GM19099 (cell line): ENCODE results near the gene BCL2L1.

Source experiments
- POLR2A ChIP-seq: IDR thresholded peaks from 3 replicates; pipeline ENCODE4 v1.6.1; 2011; ENCODE audit warnings: low read depth; ENCODE audit not compliant: insufficient read length; ENCODE audit errors: extremely low read depth

Gene BCL2L1

DNA sequence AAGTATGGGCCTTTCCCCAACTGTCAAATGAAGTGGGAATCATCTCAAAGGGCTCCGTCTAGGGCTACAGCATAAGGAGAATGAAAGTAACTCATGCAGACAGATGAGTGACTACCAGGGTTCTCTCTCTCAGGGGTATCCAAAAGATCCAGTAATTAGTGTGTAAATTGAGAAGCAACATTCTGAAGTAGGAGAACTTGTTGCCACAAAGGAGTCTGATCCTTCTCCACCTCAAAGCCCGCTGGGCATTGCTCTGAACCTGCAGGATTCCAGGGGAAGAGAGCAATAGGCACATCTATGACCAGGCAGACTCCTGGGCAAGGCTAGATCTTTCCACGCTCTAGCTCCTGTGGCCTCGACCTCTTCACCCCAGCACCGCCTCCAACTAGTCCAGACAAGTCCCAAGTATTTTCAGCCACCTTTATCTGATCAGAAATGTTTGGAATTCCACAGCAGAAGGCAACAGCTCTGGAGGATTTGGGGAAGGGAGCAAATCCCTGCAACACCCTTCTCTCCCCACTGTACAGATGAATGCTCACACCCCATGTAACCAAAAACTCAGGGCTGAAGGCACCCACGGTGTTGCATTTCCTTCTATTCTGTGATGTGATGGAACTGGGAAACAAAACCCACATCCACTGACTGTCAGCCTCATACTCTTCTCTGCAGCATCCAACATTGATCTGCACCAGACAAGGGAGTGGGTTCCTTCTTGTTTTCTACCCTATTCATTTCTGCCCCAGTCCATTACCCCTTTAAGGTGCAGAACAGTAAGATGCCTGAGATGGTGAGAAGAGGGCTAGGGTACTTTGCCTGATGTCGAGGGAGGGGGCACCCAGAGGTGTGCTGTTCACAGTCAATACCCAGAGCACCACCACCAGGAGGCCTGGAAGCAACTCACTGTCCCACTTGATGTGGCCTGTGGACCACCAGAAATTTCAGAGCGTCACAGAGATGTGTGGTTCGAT lies 44.0 kb downstream of the BCL2L1 start:
- no peak for TF ChIP-seq POLR2A

DNA sequence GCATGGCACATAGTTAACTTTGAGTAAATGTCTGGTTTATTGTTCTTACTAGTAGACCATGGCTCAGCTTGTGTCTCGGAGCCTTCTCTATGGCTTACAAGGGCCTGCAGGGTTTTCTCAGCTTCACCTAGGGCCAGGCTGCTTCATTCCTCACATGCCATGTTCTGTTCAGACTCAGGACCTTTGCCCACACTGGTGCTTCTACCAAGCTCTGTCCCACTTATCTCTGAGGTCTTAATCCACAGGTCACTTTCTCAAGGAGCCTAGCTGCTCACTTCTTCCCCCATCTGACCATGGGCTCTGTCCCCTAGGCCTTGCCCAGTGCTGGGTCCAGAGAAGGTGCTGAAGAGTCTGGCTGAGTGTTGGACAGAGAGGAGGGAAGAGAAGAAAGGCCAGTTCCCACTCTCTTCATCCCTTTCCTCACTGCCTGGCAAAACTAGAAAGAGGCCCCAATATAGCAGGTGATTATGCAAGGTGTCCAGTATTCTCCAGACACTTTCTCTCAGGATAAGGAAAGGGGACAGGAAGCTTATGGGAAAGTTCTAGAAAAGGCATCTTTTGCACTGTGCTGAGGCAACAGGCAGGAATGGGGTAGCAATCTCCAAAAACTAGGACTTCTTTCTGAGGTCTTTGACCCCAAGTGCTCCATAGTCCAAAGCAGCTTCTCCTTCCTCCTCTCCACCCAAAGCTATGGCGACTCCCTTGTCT lies 45.0 kb downstream of the BCL2L1 start:
- no peak for TF ChIP-seq POLR2A

DNA sequence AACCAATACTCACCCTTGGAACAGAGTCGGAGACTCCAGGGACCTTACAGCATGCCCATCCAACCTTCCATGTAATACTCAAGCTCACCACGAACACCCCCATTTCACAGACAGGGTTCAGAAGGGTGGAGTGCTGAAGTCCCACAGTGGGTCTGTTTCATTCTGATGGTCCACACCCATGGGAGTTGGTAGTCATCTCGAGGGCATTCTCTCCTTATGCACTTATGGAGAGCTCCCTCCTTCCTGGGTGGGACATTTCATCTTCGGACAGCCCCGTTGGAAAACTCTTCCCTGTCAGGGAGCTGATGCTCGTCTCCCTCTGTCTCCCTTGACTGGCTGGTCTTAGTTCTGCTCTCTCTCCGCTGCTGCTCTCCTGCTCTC lies 46.1 kb downstream of the BCL2L1 start:
- TF ChIP-seq POLR2A, result no peak

DNA sequence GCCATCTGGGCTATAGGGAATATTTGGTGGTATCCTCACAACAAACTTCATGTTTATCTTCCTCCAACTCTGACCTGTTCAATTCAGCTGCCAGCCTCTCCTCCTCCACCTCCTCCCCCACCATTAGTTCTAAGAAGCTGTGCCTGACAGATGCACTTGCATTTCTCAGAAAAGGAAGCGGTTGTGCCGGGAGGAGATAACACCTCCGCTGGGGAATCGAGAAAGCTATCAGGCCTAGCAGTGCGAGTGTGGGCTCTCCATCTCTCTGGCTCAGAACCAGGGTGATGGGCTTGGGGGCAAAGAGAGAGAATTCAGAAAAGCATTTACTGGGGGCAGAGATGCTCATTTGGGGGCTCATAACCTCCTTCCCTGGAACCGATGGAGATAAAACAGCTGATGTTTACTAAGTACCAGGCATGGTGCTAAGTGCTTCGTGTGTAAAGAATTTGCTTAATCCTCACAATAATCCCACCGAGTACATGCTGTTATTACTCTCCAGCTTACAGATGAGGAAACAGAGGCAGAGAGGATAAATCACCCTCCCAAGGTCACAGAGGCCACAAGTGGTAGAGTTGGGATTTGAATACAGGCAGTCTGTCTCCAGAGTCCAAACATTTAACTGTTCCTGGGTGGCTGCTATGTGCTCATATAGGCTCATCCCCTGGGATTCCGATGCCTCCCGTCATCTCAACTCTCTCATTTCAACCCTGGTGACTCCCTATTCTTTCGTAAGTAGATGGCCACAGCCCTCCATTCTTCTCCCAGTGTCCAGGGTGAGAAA lies 46.6 kb downstream of the BCL2L1 start:
- no peak for TF ChIP-seq POLR2A

DNA sequence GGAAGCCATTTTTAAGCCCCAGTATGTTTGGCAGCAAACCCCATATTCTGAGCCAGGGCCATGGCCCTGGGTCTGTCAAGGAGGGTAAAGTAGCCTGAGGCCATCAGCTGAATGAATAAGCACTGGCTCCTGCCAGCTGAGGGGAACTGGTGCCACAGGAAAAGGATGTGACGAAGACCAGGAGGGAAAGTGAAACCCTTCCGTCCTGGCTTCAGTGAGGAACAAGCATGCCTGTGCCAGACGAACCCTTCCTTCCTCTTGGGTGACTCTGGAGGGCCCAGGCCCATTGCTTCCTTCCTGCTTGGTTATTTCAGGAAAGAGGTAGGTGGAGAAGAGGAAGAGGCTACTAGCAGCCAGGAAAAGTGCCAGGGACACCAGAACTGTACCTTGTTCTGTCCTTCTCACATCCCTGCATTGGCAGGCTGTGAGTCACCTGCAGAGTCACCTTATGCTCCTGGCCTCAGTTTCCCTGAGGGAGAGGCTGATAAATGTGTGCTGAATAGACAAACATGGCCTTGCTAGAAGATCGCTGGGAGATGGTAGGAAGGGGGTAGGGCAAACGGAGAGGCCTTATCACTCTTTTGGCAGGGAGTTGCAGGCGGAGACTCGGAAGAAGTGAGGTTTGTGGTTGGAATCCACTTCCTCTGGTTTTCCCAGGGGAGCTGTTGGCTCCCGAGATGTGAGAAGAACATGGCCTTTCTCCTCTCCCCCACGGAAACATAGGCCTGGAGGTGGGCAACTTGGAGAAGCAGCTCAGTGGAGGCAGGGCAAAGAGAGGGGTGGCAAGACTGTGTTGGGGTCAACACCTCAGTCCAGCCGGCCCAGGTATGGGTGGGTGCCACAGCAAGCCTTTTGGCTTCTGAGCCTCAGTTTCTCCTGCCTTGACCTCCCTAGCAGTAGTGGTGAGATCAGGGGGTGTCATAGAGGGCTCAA lies 47.5 kb downstream of the BCL2L1 start:
- peak; percentile 46 for TF ChIP-seq POLR2A

DNA sequence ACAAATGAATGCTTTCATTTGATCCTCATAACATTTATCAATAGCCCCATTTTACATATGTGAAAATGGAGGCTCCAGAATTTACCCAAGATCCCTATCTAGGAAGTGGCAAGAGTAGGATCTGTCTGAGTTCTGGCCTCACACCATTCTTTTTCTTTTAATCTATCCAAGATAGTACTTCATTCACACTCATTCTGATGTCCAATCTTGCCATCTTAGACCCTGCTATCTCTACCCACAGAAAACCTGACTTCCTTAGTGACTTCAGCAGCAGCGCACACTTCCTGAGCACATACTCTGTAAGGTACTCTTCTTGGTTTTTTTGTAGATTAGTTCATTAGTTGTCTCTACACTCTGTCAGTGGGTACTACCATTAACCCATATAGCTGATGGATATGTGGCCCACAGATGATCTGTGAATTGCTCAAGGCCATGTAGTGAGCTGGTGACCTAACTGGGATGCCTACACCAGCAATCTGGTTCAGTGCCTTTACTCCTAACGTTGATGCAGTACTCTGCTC lies 48.7 kb downstream of the BCL2L1 start:
- TF ChIP-seq POLR2A, result no peak

DNA sequence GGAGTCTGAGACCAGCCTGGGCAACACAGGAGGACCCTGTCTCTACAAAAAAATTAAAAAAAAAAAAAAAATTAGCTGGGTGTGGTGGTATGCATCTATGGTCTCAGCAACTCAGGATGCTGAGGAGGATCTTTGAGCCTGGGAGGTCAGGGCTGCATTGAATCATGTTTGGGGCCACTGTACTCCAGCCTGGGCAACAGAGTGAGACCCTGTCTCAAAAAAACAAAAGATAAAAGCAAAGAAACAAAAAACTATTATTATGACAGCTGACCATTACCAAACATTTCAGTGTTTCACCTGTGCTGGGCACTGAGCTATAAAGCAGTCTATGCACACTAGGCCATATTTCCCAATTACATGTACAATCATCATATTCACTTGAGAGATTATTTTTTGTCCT lies 49.2 kb downstream of the BCL2L1 start:
- TF ChIP-seq POLR2A, result no peak

DNA sequence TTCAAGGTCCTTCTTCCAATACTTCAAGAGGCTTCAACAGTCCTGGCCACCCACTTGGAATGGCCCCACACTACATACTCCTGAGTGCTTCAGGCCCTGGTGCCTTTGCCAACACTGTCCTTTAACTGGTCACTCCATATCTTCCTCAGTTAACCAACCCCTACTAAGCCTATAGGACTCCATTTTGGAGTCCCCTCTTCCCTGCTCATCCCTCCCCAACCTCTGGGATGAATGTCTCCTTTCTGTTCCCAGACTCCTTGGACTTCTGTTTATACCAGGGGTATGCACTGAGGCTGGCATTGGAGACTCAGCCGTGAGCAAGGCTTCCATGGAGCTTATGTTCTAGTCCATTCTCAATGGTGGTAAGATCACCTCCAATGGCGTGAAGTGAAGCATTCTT lies 51.3 kb downstream of the BCL2L1 start:
- no peak for TF ChIP-seq POLR2A

DNA sequence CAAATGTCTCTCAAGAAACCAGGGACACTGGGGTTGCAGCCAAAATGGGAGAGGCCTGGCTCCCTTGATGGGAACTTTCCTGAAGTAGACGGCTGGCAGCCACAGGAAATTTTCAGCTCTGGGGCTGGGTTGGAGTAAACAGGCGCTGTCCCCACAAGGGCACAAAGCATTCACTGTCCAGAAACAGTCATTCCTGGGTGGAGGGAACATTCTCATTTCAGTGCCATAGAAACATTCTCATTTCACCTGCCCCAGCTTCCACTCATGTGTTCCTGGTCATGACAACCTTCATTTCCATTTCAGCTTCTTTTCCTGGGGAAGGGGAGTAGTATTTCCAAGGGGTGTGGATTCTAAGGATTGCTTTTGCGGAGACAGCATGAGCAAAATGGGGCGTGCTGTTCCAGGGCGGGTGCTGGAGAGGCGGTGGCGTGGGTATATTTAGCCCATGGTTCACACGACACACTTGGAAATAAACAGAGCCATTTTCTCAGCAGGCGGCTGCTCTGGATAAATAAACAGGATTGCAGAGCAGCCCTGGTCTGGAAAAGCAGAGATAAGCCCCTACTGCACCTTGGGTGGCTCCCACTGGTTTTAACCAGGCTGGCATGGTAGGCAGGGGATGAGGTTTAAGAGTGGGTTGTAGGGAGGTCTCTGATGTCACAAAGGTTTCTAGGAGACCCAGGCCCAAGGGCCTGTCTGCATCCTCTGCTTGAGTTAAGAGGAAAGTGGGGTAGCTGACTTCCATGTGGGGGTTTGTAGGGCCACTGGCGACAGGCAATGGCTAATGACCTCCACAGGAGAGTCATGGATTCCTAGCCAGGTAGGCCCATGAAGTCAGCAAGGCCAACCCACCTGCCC lies 52.1 kb downstream of the BCL2L1 start:
- TF ChIP-seq POLR2A, result no peak

DNA sequence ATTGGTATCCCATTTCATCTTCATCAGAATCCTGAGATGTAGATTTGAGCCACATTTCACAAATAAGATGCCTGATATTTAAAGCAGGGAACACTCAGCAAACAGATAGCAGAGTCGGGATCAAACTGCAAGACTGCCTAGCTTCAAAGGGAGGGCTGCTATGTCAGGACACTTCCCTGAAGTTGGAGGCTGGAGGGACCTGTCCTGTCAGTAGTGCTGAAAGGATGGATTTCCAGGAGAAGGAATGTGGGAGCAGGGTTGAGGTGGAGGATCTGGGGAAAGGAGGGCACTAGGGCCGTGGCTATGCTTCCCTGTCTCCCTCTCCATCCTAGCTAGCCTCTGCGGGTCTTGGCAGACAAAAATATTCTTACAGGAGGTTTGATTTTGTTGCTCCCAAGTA lies 52.8 kb downstream of the BCL2L1 start:
- TF ChIP-seq POLR2A, result no peak

DNA sequence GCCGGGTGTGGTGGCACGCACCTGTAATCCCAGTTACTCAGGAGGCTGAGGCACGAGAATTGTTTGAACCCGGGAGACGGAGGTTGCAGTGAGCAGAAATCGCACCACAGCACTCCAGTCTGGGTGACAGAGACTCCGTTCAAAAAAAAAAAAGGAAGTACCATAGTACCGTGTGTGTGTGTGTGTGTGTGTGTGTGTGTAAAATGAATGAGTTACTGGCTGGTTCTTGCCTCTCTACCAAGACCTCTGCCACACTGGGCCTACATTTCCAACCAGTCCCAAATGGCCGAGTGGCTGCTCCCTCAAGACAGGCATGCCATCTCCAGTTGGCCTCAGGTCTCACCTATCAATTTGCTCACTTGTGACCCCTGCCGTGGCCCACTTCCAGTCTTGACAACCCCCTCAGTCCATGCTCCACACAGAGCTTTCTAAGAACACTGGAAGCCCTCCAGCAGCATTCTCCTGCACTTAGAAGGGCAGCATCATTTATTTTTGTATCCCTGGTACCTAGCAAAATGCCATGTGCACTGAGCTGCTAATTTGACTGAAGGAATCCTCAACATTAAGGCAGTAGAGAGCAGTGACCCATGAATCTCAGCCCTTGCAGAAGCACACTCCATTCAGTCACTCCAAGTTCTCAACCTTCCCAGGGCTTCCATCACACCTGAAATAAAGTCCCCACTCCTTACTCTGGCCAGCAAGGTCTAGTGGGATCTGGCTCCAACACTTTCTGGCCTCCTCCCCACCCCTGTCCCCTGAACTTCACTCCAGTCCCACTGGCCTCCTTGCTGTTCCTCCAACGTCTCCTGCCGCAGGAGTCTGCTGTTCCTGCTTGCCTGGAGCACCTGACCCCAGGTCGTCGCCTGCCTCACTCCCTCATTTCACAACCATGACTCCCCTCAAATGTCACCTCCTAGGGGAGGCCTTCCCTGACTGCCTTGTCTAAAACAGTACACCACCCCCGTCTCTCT lies 55.1 kb downstream of the BCL2L1 start:
- no peak for TF ChIP-seq POLR2A

DNA sequence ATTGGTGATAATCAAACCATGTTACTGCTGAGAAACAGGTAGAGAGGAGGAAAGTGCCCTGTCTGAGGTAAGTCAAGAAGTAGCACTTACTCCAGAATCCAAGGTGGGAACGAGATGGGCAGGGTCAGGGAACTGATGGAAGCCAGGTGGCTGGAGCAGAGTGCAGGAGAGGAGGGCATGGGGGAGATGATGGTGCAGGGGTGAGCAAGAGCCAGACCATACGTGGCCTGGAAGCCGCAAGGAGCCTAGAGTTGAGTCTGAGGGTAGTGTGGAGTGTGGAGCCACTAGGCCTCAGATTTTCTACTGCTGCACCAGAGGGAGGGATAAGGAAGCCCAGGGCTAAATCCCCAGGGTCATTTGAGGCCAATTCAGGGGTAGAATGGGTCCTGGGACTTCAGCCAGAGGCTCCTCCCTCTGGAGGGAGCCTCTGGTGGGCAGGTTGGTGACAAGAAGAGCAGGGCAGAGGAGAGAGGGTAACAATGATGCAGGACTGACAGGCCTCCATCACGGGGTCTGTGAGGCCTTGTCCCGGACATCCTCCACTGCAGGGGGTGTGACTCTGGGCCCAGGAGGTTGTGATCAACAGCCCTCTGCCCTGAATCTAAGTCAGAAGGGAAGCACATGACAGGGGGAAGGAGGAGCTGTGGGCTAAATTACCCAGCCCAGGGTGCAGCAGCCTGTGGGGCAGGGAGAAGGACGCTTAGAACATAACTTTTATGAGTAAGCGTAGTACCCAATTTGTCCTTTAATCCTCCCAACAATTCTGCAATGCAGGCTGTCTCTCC lies 56.2 kb downstream of the BCL2L1 start:
- TF ChIP-seq POLR2A, result no peak

DNA sequence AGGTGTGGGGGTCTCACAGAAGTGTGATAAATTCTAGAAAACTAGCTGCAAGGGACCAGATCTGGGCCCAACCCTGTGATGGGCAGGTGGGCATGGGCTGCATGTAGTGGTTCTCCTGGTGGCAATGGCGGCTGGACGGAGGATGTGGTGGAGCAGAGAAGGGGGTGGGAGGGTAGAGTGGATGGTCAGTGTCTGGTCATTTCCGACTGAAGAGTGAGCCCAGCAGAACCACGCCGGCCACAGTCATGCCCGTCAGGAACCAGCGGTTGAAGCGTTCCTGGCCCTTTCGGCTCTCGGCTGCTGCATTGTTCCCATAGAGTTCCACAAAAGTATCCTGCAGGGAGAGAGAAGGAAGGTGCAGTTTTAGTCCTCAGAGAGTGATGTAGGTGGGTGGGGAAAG lies 56.9 kb downstream of the BCL2L1 start:
- TF ChIP-seq POLR2A, result no peak
